AG09319 (cell line): Measurements from ENCODE around the gene EIF4G1.

Experiments used
- DNase-seq: peaks from one replicate; pipeline ENCODE4 v3.0.0-alpha.2; 2010; ENCODE audit warnings: low read depth; ENCODE audit errors: extremely low read depth
- CTCF ChIP-seq: IDR thresholded peaks from 2 replicates; pipeline ENCODE4 v1.5.1; 2011; ENCODE audit warnings: low read depth, mild to moderate bottlenecking, inconsistent platforms, low read length, moderate library complexity

Gene EIF4G1

GRCh38 chr3:184341925-184342324, 27.5 kb downstream of the EIF4G1 start:
- DNase-seq, result no peak
- TF ChIP-seq CTCF, result no peak

GRCh38 chr3:184343200-184343876, 28.9 kb downstream of the EIF4G1 start:
- DNase-seq, result no peak
- no peak for TF ChIP-seq CTCF

GRCh38 chr3:184344579-184345316, 30.3 kb downstream of the EIF4G1 start:
- no peak for DNase-seq
- no peak for TF ChIP-seq CTCF

- TF ChIP-seq CTCF, result peak; percentile 51
- no peak for DNase-seq
Measured at GRCh38 chr3:184345317-184346144, 31.1 kb downstream of the EIF4G1 start.

- no peak for DNase-seq
- no peak for TF ChIP-seq CTCF
Measured at GRCh38 chr3:184346480-184347190, 32.2 kb downstream of the EIF4G1 start.

GRCh38 chr3:184347321-184348056, 33.1 kb downstream of the EIF4G1 start:
- no peak for DNase-seq
- TF ChIP-seq CTCF, result no peak
